Right lobe of liver (tissue), 4 donors: ENCODE data around the gene SFXN3.

Source experiments
- CTCF ChIP-seq, 4 donors: fragments of 200-600 bp in 3 of 4; fragments of 450-650 bp in 1 of 4; IDR thresholded peaks; one replicate each; pipeline versions ENCODE4 v1.5.1 to v1.8.0; 2016 to 2022; ENCODE audit warnings: antibody characterized with exemption in 4 of 4, mild to moderate bottlenecking in 2 of 4
- POLR2A ChIP-seq: fragments of 450-650 bp; IDR thresholded peaks from one replicate; pipeline ENCODE4 v1.6.1; 2017; ENCODE audit warnings: antibody characterized with exemption, mild to moderate bottlenecking
- donor health status: DM: no; HTN: no; CAD: no.
- donor health status: DM: no; HTN: no; CAD: no.
- donor health status: DM: no; HTN: yes; CAD: no.

GRCh38 chr10:101042667-101043362 is 11.8 kb downstream of the SFXN3 start:
- peak; percentile 57 for TF ChIP-seq POLR2A
- TF ChIP-seq CTCF (IDR thresholded peaks at IDR 0.05) = no peak
